OCI-LY3 (cell line): Measurements from ENCODE around the gene CABP2.

ENCODE experiments used
- CTCF ChIP-seq: fragments of 200-600, 300-600 bp; sonication (generic); IDR thresholded peaks from 2 replicates; pipeline ENCODE4 v1.5.1; 2014; ENCODE audit warnings: antibody characterized with exemption, low read length, low read depth
- EZH2phosphoT487 ChIP-seq: fragments of 200-600 bp; shearing (Covaris generic); IDR thresholded peaks from 2 replicates; pipeline ENCODE4 v1.6.1; 2018; ENCODE audit warnings: antibody characterized with exemption, mixed run types, low read depth

- no peak for TF ChIP-seq CTCF
- TF ChIP-seq EZH2phosphoT487 = no peak
These were observed 15.1 kb upstream of the CABP2 start for GRCh38 chr11:67538306-67538705.
